ENCODE measurements around the gene SCN11A. TPM values are rescaled to one million over a fixed set of nuclear protein-coding genes. Genes with fewer than 3 reads are reported as not detected.

SCN11A gene
- total and polyA plus RNA-seq, 2 donors (not counting 1 experiment from before 2014, with no cell fraction given) = 0.01 to 0.17 TPM

DNA sequence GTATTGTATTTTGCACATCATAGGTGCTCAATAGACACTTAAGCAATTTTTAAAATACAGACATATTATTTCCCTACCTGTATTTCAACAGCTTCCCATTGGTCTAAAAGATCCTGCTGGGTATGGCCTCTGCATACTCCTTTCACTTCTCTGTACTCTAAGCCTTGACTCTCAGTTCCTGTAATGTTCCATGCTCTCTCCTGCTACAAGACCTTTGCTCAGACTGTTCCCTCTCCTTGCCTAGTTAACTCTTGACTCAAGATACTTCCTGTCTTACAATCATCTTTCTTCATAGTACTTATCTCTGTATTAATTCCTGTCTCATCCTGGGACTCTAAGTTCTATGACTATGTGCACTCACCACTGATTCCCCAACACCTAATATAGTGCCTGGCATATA, 1.7 kb downstream of the SCN11A start:
- H2AFZ ChIP-seq (ENCODE audit: low read length) = peak overlapping the region; percentile 31
- H3K9ac ChIP-seq (ENCODE audit: insufficient read depth, low read length) = no peak overlapping the region
- no peak overlapping the region for H3K27ac ChIP-seq (ENCODE audit: insufficient read depth, low read length)
- H3K79me2 ChIP-seq (ENCODE audit: control insufficient read depth, insufficient read depth, low read length) = peaks cover 10% of the 10 kb centered on the region
- no peaks in the 10 kb centered on the region for H4K20me1 ChIP-seq (ENCODE audit: control insufficient read depth, extremely low read depth, insufficient read depth, low read length)
- no peak for DNase-seq (ENCODE audit: low read depth in 2 of 2)
- no peak overlapping the region for H3K4me2 ChIP-seq (ENCODE audit: extremely low read depth, insufficient read depth, low read length)
- H3K9me3 ChIP-seq (ENCODE audit: control insufficient read depth, insufficient read depth, low read depth, low read length) = no peaks in the 10 kb centered on the region
- no peaks in the 10 kb centered on the region for H3K36me3 ChIP-seq (ENCODE audit: control insufficient read depth, insufficient read depth, low read length)
- no peak overlapping the region for H3K4me3 ChIP-seq (replicated peaks in 1 of 4; ENCODE audit: control extremely low read depth in 1 of 4, insufficient read depth in 1 of 4, low read depth in 3 of 4, low read length in 4 of 4)
- H3K27me3 ChIP-seq (ENCODE audit: control insufficient read depth, insufficient read depth, low read length) = no peaks in the 10 kb centered on the region
- TF ChIP-seq EZH2 (IDR thresholded peaks at IDR 0.05; ENCODE audit: low read length, missing control alignments) = no peak
- TF ChIP-seq CTCF (conservative IDR thresholded peaks at IDR 0.05 in 1 of 2, IDR thresholded peaks at IDR 0.05 in 1 of 2; ENCODE audit: low read depth in 1 of 2, low read length in 2 of 2) = no peak
- H3K4me1 ChIP-seq (ENCODE audit: control insufficient read depth, extremely low read depth, insufficient read depth, low read length) = no peaks in the 10 kb centered on the region

- DNase-seq (ENCODE audit: low read depth in 2 of 2) = peak; percentile 17 to 87
- Histone ChIP-seq H3K9ac (ENCODE audit: insufficient read depth, low read length) (no peak overlapping the region), H3K4me2 (ENCODE audit: extremely low read depth, insufficient read depth, low read length) (no peak overlapping the region), H3K36me3 (ENCODE audit: control insufficient read depth, insufficient read depth, low read length) (no peaks in the 10 kb centered on the region), H3K27me3 (ENCODE audit: control insufficient read depth, insufficient read depth, low read length) (peaks cover 2% of the 10 kb centered on the region), H2AFZ (ENCODE audit: low read length) (no peak overlapping the region), H3K79me2 (ENCODE audit: control insufficient read depth, insufficient read depth, low read length) (no peaks in the 10 kb centered on the region), H3K9me3 (ENCODE audit: control insufficient read depth, insufficient read depth, low read depth, low read length) (no peaks in the 10 kb centered on the region), H3K4me1 (ENCODE audit: control insufficient read depth, extremely low read depth, insufficient read depth, low read length) (no peaks in the 10 kb centered on the region), H3K27ac (ENCODE audit: insufficient read depth, low read length) (no peak overlapping the region), H3K4me3 (replicated peaks in 1 of 4; ENCODE audit: control extremely low read depth in 1 of 4, insufficient read depth in 1 of 4, low read depth in 3 of 4, low read length in 4 of 4) (no peak overlapping the region), H4K20me1 (ENCODE audit: control insufficient read depth, extremely low read depth, insufficient read depth, low read length) (no peaks in the 10 kb centered on the region)
- no peak for TF ChIP-seq EZH2 (IDR thresholded peaks at IDR 0.05; ENCODE audit: low read length, missing control alignments)
- TF ChIP-seq CTCF (conservative IDR thresholded peaks at IDR 0.05 in 1 of 2, IDR thresholded peaks at IDR 0.05 in 1 of 2; ENCODE audit: low read depth in 1 of 2, low read length in 2 of 2) = no peak
Measured at GRCh38 chr3:39038165-39038564, 13.6 kb downstream of the SCN11A start.

DNA sequence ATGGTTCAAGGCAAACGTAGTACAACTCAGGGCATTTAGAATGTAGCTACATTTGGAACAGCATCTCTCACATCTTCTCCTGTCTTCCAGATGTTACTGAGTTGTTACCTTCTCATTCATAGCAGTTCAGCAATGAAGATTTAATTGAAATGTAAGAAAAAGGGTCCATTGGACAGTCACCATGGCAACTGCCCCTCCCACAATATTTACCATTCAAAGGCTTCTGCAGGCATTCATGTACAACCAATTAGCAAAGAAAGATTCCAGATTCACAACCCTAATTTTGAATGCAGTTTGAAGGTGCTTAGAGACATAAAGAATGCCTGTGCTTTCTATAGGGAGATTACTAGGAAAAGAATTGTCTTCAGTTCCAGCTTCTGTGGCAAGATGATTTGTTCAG, 22.2 kb downstream of the SCN11A start:
- no peak overlapping the region for H3K9ac ChIP-seq (ENCODE audit: insufficient read depth, low read length)
- no peaks in the 10 kb centered on the region for H4K20me1 ChIP-seq (ENCODE audit: control insufficient read depth, extremely low read depth, insufficient read depth, low read length)
- no peaks in the 10 kb centered on the region for H3K36me3 ChIP-seq (ENCODE audit: control insufficient read depth, insufficient read depth, low read length)
- H2AFZ ChIP-seq (ENCODE audit: low read length) = no peak overlapping the region
- no peak for TF ChIP-seq EZH2 (IDR thresholded peaks at IDR 0.05; ENCODE audit: low read length, missing control alignments)
- no peak for TF ChIP-seq CTCF (conservative IDR thresholded peaks at IDR 0.05 in 1 of 2, IDR thresholded peaks at IDR 0.05 in 1 of 2; ENCODE audit: low read depth in 1 of 2, low read length in 2 of 2)
- no peaks in the 10 kb centered on the region for H3K4me1 ChIP-seq (ENCODE audit: control insufficient read depth, extremely low read depth, insufficient read depth, low read length)
- no peaks in the 10 kb centered on the region for H3K9me3 ChIP-seq (ENCODE audit: control insufficient read depth, insufficient read depth, low read depth, low read length)
- H3K79me2 ChIP-seq (ENCODE audit: control insufficient read depth, insufficient read depth, low read length) = no peaks in the 10 kb centered on the region
- no peak overlapping the region for H3K27ac ChIP-seq (ENCODE audit: insufficient read depth, low read length)
- H3K4me2 ChIP-seq (ENCODE audit: extremely low read depth, insufficient read depth, low read length) = no peak overlapping the region
- DNase-seq (ENCODE audit: low read depth in 2 of 2) = no peak
- peaks cover 5% of the 10 kb centered on the region for H3K27me3 ChIP-seq (ENCODE audit: control insufficient read depth, insufficient read depth, low read length)
- no peak overlapping the region for H3K4me3 ChIP-seq (replicated peaks in 1 of 4; ENCODE audit: control extremely low read depth in 1 of 4, insufficient read depth in 1 of 4, low read depth in 3 of 4, low read length in 4 of 4)
